Esophagus squamous epithelium (tissue), 5 donors: ENCODE results near the gene DCLRE1B. TPM values are rescaled to one million over a fixed set of nuclear protein-coding genes. Genes with fewer than 3 reads are reported as not detected.

Source experiments
- DNase-seq: peaks from one replicate; lab custom pipeline; 2025; lab: John Stamatoyannopoulos, UW
- H3K27ac ChIP-seq, 4 donors: fragments of 200-600 bp; sonication (generic); one replicate each; pipeline ENCODE4 v1.5.1; 2016 to 2019; ENCODE audit warnings: mild to moderate bottlenecking in 1 of 4
- H3K27me3 ChIP-seq, 4 donors: fragments of 200-600 bp; sonication (generic); 1 replicate in 3 of 4; 2 replicates in 1 of 4; pipeline versions ENCODE4 v1.5.1 to v1.6.0; 2017 to 2021; ENCODE audit warnings: antibody characterized with exemption in 1 of 4
- H3K36me3 ChIP-seq, 3 donors: fragments of 200-600 bp; sonication (generic); one replicate each; pipeline ENCODE4 v1.5.1; 2016 to 2019
- H3K4me1 ChIP-seq, 3 donors: fragments of 200-600 bp; sonication (generic); one replicate each; pipeline ENCODE4 v1.5.1; 2017 to 2019
- H3K4me3 ChIP-seq, 4 donors: fragments of 200-600 bp; sonication (generic); 1 replicate in 3 of 4; 2 replicates in 1 of 4; pipeline ENCODE4 v1.5.1; 2016 to 2019; ENCODE audit warnings: mild to moderate bottlenecking in 2 of 4, moderate library complexity in 1 of 4
- H3K9me3 ChIP-seq, 3 donors: fragments of 200-600 bp; sonication (generic); one replicate each; pipeline ENCODE4 v1.5.1; 2016 to 2019
- POLR2A ChIP-seq, 4 donors: fragments of 450-650 bp; IDR thresholded peaks; one replicate each; pipeline ENCODE4 v1.6.1; 2017; ENCODE audit warnings: antibody characterized with exemption in 4 of 4, mild to moderate bottlenecking in 4 of 4, moderate library complexity in 3 of 4
- WGBS, 2 donors: methylation state at CpG; one replicate each; pipeline ENCODE4 v1.1.5; 2018; 5-methylcytosine and 5-hydroxymethylcytosine counted together
- intact Hi-C: fragments of 100-400 bp; cut with DNase I; formaldehyde crosslinking; loops from one replicate; pipeline ENCODE4 v1.15.0; 2022
- total RNA-seq, 4 donors: library from RNA; depleted of rRNA; stranded (reverse); fragments of >200 nt; gene quantifications; one replicate each; pipeline ENCODE4 v1.1.0, GENCODE V29; 2016
- TF ChIP-seq, protein P1 (sequence below), 6 experiments: fragments of 450-650 bp in 4 of 6; fragments of 200-600 bp in 2 of 6; sonication (generic) in 2 of 6; IDR thresholded peaks; one replicate each; pipeline ENCODE4 v1.5.1; 2016 to 2019; ENCODE audit warnings: antibody characterized with exemption in 6 of 6, mild to moderate bottlenecking in 4 of 6, moderate library complexity in 4 of 6
- donor health status: DM: yes; HTN: yes; CAD: no.

The DCLRE1B gene
- total RNA-seq, 4 donors from 2014 or later, result 2.7 to 6.5 (median 4.7) TPM

GRCh38 chr1:113858418-113858817 lies 46.7 kb upstream of the DCLRE1B start:
- intact Hi-C loops, result no loop called here
- no peaks in the 10 kb centered on the region for H3K27me3 ChIP-seq
- H3K9me3 ChIP-seq, result no peaks in the 10 kb centered on the region
- WGBS, 2 donors, result 84 to 87% methylated on average over 3 of the region's 3 CpGs
- TF ChIP-seq, protein P1, sequence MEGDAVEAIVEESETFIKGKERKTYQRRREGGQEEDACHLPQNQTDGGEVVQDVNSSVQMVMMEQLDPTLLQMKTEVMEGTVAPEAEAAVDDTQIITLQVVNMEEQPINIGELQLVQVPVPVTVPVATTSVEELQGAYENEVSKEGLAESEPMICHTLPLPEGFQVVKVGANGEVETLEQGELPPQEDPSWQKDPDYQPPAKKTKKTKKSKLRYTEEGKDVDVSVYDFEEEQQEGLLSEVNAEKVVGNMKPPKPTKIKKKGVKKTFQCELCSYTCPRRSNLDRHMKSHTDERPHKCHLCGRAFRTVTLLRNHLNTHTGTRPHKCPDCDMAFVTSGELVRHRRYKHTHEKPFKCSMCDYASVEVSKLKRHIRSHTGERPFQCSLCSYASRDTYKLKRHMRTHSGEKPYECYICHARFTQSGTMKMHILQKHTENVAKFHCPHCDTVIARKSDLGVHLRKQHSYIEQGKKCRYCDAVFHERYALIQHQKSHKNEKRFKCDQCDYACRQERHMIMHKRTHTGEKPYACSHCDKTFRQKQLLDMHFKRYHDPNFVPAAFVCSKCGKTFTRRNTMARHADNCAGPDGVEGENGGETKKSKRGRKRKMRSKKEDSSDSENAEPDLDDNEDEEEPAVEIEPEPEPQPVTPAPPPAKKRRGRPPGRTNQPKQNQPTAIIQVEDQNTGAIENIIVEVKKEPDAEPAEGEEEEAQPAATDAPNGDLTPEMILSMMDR (IDR thresholded peaks at IDR 0.05), result no peak
- no peak for TF ChIP-seq POLR2A (IDR thresholded peaks at IDR 0.05)
- H3K4me3 ChIP-seq, result no peak overlapping the region
- no peak for DNase-seq
- H3K4me1 ChIP-seq, result peaks cover 0 to 38% (median 5%) of the 10 kb centered on the region in 3 donors
- H3K27ac ChIP-seq, result no peak overlapping the region
- no peaks in the 10 kb centered on the region for H3K36me3 ChIP-seq

DNA sequence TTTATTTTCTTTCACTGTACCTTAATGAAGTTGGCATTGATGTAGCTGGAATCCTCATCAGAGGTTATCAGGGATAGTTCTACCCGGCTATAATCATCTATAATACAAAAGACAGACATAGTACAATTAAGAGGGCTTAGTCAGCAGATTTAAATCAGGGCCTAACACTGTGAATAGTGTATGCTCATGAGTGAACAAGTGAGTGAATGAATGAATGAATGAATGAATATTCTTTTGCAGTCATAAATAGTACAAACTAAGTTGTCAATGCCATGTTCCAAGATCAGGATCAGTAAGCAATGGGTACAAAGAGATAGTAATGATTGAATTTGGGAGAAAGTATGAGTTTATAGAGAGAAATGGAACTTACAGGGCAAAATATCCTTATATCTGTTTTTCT lies 46.1 kb upstream of the DCLRE1B start:
- H3K9me3 ChIP-seq, result no peaks in the 10 kb centered on the region
- H3K36me3 ChIP-seq, result no peaks in the 10 kb centered on the region
- DNase-seq, result no peak
- H3K27ac ChIP-seq, result no peak overlapping the region
- no peaks in the 10 kb centered on the region for H3K27me3 ChIP-seq
- no peak overlapping the region for H3K4me3 ChIP-seq
- WGBS, 2 donors, result 67 to 83% methylated on average over 1 of the region's 1 CpG
- intact Hi-C loops, result no loop called here
- H3K4me1 ChIP-seq, result peaks cover 0 to 38% (median 5%) of the 10 kb centered on the region in 3 donors
- no peak for TF ChIP-seq POLR2A (IDR thresholded peaks at IDR 0.05)
- TF ChIP-seq, protein P1 (IDR thresholded peaks at IDR 0.05), result no peak

DNA sequence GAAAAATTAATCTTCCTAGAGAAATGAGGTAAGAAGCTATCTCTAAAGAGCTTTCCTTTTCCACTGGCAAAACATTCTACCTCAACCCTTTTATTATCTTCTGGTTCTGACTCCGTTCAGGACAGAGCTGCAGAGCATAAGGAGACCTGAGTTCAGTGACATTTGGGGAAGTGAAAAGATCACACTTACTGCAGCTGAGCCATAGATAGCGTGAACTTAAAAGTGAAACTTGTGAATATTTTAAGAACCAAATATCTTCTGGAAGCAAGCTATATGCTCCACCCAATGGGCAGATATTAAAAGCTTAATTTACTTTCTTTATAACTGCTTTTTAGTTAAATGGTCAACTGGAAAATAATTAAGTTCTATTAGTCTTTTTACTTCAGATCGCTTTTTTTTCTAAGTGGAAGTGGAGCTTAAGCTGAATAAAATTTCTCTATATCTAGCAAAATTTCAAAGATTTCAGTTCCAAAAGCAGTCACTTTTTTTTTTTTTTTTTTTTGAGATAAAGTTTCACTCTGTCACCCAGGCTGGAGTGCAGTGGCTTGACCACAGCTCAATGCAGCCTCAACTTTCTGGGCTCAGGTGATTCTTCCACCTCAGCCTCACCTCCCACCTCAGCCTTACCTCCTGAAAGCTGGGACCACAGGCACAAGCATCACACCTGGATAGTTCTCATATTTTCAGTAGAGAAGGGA lies 45.5 kb upstream of the DCLRE1B start:
- Histone ChIP-seq H3K4me1 (peaks cover 0 to 38% (median 5%) of the 10 kb centered on the region in 3 donors), H3K4me3 (no peak overlapping the region), H3K27me3 (no peaks in the 10 kb centered on the region), H3K36me3 (no peaks in the 10 kb centered on the region), H3K27ac (no peak overlapping the region), H3K9me3 (no peaks in the 10 kb centered on the region)
- WGBS, 2 donors, result 56 to 75% methylated on average over 3 of the region's 3 CpGs
- no peak for DNase-seq
- intact Hi-C loops, result no loop called here
- TF ChIP-seq, protein P1 (IDR thresholded peaks at IDR 0.05), result no peak
- TF ChIP-seq POLR2A (IDR thresholded peaks at IDR 0.05), result no peak

GRCh38 chr1:113860891-113861290 lies 44.2 kb upstream of the DCLRE1B start:
- no peak for DNase-seq
- H3K27ac ChIP-seq, result no peak overlapping the region
- H3K4me1 ChIP-seq, result peaks cover 0 to 27% (median 5%) of the 10 kb centered on the region in 3 donors
- TF ChIP-seq, protein P1 (IDR thresholded peaks at IDR 0.05), result no peak
- TF ChIP-seq POLR2A (IDR thresholded peaks at IDR 0.05), result no peak
- no peak overlapping the region for H3K4me3 ChIP-seq
- intact Hi-C loops, result no loop called here
- no peaks in the 10 kb centered on the region for H3K9me3 ChIP-seq
- H3K36me3 ChIP-seq, result no peaks in the 10 kb centered on the region
- WGBS, 2 donors, result 42 to 57% methylated on average over 3 of the region's 3 CpGs
- H3K27me3 ChIP-seq, result no peaks in the 10 kb centered on the region

DNA sequence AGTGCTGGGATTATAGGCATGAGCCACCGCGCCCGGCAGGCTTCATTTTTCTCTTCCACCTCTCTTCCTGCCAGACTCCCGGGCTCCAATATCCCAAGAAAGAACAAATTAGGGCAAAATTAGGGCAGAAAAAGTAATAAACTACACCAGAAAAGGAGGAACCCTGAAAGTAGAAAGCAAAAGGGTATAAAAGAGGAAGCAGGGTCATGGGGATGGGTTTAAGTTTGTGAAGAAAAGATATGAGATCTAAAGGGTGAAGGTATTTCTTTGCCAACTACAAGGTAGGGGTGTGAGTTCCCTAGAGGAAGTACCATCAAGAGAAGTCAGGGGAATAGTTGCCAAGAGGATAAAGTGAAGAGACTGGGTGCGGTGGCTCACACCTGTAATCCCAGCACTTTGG lies 43.5 kb upstream of the DCLRE1B start:
- WGBS, 2 donors, result 64 to 73% methylated on average over 1 to 5 of the region's 5 CpGs

More for the DNA sequence above, 43.5 kb upstream of the DCLRE1B start:
- Histone ChIP-seq H3K36me3 (no peaks in the 10 kb centered on the region), H3K27ac (no peak overlapping the region), H3K9me3 (no peaks in the 10 kb centered on the region), H3K4me1 (peaks cover 0 to 21% (median 0%) of the 10 kb centered on the region in 3 donors), H3K27me3 (no peaks in the 10 kb centered on the region), H3K4me3 (no peak overlapping the region)
- intact Hi-C loops, result no loop called here
- no peak for TF ChIP-seq POLR2A (IDR thresholded peaks at IDR 0.05)
- TF ChIP-seq, protein P1 (IDR thresholded peaks at IDR 0.05), result no peak
- DNase-seq, result no peak
